GM12878 (cell line): Measurements from ENCODE around the gene CD38.

Experiments used
- CTCF ChIP-seq, 3 experiments: IDR thresholded peaks in 2 of 3; conservative IDR thresholded peaks in 1 of 3; 2 replicates each; pipeline ENCODE4 v1.5.1; 2011; ENCODE audit warnings: low read depth in 3 of 3, low read length in 3 of 3, mild to moderate bottlenecking in 3 of 3, control low read depth in 2 of 3, moderate library complexity in 2 of 3, inconsistent platforms in 1 of 3, mixed read lengths in 1 of 3; ENCODE audit not compliant: control insufficient read depth in 2 of 3, insufficient read depth in 1 of 3; ENCODE audit errors: extremely low read depth in 1 of 3
- EED ChIP-seq: sonication (generic); IDR thresholded peaks from 2 replicates; pipeline ENCODE4 v1.6.1; 2016; ENCODE audit warnings: antibody characterized with exemption, low read depth

- TF ChIP-seq EED, result no peak
- no peak for TF ChIP-seq CTCF (IDR thresholded peaks at IDR 0.05 in 2 of 3, conservative IDR thresholded peaks at IDR 0.05 in 1 of 3; ENCODE audit: control insufficient read depth in 2 of 3, extremely low read depth in 1 of 3, insufficient read depth in 1 of 3, low read depth in 3 of 3, low read length in 3 of 3)
Measured at GRCh38 chr4:15897577-15897976, 119.4 kb downstream of the CD38 start.
